ENCODE measurements around the gene PSMD5. TPM values are rescaled to one million over a fixed set of nuclear protein-coding genes. Genes with fewer than 3 reads are reported as not detected.

The PSMD5 gene
- polyA plus RNA-seq, 1 of the 3 experiments (the other 2 are of a cell fraction) = 13.7 TPM

DNA sequence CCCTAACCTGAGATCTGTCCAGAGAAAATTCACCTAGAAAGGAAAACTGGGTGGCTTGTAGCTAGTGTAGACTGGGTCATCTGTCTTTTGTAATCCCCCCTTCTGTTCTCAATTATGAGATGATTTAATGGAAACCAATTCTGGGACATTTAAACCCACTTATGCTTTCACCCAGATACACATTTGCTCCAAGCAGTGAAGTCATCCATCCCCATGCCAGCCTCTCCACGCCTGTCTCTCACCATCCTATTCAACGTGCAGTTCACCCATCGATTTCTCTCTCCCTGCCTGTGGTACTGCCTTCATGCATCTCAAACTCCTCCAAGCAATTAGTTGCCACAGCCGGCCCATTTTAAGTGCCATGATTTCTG is 32.5 kb upstream of the PSMD5 start:
- peak; percentile 77 for DNase-seq
- no peaks in the 10 kb centered on the region for H3K9me2 ChIP-seq
- peaks cover 5% of the 10 kb centered on the region for H3F3A ChIP-seq (replicated peaks; ENCODE audit: insufficient read depth)
- peaks cover 10 to 20% of the 10 kb centered on the region in 2 experiments for H3K36me3 ChIP-seq (replicated peaks in 1 of 2; ENCODE audit: control insufficient read depth in 1 of 2, insufficient read depth in 2 of 2, low read length in 1 of 2)
- H3K79me2 ChIP-seq (ENCODE audit: insufficient read depth) = peaks cover 26% of the 10 kb centered on the region
- H3K4me2 ChIP-seq = peak overlapping the region; percentile 94
- peaks cover 15 to 28% of the 10 kb centered on the region in 2 experiments; a peak in 3 of 4 replicates for H3K4me1 ChIP-seq (ENCODE audit: control insufficient read depth in 1 of 2, insufficient read depth in 2 of 2, low read depth in 1 of 2, low read length in 1 of 2)
- H3K27me3 ChIP-seq (ENCODE audit: insufficient read depth) = no peaks in the 10 kb centered on the region
- peak overlapping the region; percentile 86 to 90 for H3K27ac ChIP-seq (ENCODE audit: low read depth in 2 of 2, low read length in 1 of 2)
- peak overlapping the region in 1 of 2 experiments; percentile 74; a peak in 2 of 4 replicates for H3K4me3 ChIP-seq (ENCODE audit: low read depth in 2 of 2, low read length in 1 of 2)
- H2AFZ ChIP-seq (ENCODE audit: low read depth) = no peak overlapping the region
- 64% methylated on average over 4 of the region's 4 CpGs for WGBS (ENCODE audit: low lambda C conversion rate)
- TF ChIP-seq CHD2 (IDR thresholded peaks at IDR 0.05; ENCODE audit: low read length, partially characterized antibody) (no peak), MXI1 (IDR thresholded peaks at IDR 0.05; ENCODE audit: low read depth, low read length) (peak; percentile 72)
- no peaks in the 10 kb centered on the region for H4K20me1 ChIP-seq (ENCODE audit: insufficient read depth)
- no peaks in the 10 kb centered on the region for H3K9me3 ChIP-seq
- H3K9ac ChIP-seq = peak overlapping the region; percentile 99; the same call in 1 of the 2 replicates
- POLR2A ChIA-PET = interaction anchor here (0.6 to 1.7 kb wide), 6 partner anchors 42 to 82 kb away, joined by 3 to 8 read pairs (median 4); partner anchors contain the start of gene FBXW2
- CTCF ChIA-PET = interaction anchor here (0.6 to 3.3 kb wide), 4 partner anchors 11 to 421 kb away, joined by 3 to 12 read pairs (median 6); no protein-coding TSS in a partner anchor

DNA sequence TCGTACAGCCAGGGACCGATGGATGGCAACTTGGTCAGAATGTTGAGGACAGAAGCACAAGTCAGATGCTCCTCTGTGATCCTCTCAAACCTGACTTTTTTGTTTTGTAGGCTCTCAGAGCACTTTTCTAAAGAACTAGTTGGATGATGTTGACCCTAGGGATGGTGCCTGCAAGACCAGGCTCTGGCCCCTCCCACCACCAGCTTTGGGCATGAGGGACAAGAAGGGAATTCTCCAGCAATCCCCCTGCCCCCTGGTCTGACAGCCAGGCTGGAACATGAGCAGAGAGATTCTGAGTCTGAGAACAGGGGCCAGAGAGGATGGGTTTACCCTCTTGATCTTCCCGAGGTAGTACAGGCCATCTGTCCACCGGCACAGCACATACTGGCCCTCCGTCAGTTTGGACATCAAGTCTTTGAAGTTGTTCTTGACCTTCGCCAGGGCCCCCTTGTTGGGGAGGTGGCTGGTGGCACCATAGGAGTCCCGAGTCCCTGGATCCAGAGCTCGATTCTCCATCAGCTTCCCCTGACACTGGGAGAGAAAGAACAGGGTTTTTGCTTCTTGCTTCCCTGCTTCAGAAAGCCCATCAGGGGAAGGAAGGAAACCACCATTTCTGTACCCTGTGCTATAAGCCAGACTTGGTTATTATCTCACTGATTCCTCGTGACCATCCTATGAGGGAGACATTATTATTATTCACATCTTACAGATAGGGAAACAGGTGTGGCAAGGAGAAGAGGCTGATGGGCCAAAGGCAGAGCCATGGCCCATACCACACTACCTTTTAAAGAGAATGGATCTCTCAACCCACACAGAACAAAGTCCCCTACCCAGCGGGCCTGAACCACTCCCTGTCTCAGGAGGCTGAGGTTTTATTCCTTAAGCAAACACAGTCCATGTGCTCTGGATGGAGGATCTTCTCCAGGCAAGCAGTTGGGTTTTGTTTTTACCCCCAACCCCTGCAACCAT is 31.8 kb upstream of the PSMD5 start:
- Histone ChIP-seq H3F3A (replicated peaks; ENCODE audit: insufficient read depth) (peaks cover 5% of the 10 kb centered on the region), H3K9me2 (no peaks in the 10 kb centered on the region), H3K9me3 (no peaks in the 10 kb centered on the region), H3K4me3 (ENCODE audit: low read depth in 2 of 2, low read length in 1 of 2) (no peak overlapping the region), H3K4me2 (no peak overlapping the region; the same call in 1 of the 2 replicates), H3K79me2 (ENCODE audit: insufficient read depth) (peaks cover 26% of the 10 kb centered on the region), H3K9ac (no peak overlapping the region), H3K27ac (ENCODE audit: low read depth in 2 of 2, low read length in 1 of 2) (peak overlapping the region in 1 of 2 experiments; percentile 66; a peak in 2 of 4 replicates), H3K27me3 (ENCODE audit: insufficient read depth) (no peaks in the 10 kb centered on the region), H2AFZ (ENCODE audit: low read depth) (no peak overlapping the region), H3K4me1 (ENCODE audit: control insufficient read depth in 1 of 2, insufficient read depth in 2 of 2, low read depth in 1 of 2, low read length in 1 of 2) (peaks cover 15 to 28% of the 10 kb centered on the region in 2 experiments; a peak in 3 of 4 replicates), H4K20me1 (ENCODE audit: insufficient read depth) (no peaks in the 10 kb centered on the region), H3K36me3 (replicated peaks in 1 of 2; ENCODE audit: control insufficient read depth in 1 of 2, insufficient read depth in 2 of 2, low read length in 1 of 2) (peaks cover 12 to 21% of the 10 kb centered on the region in 2 experiments)
- ChIA-PET CTCF (interaction anchor here (1.2 to 3.3 kb wide), 4 partner anchors 10 to 108 kb away, joined by 3 to 12 read pairs (median 6); no protein-coding TSS in a partner anchor), POLR2A (interaction anchor here (0.6 to 1.7 kb wide), 4 partner anchors 42 to 81 kb away, joined by 3 to 5 read pairs (median 4); partner anchors contain the start of gene FBXW2)
- no peak for DNase-seq
- over 99% methylated on average over 9 of the region's 10 CpGs for WGBS (ENCODE audit: low lambda C conversion rate)
- TF ChIP-seq EP300 (IDR thresholded peaks at IDR 0.05; ENCODE audit: borderline replicate concordance in 1 of 2, low read depth in 1 of 2, low read length in 1 of 2) (no peak), SMC3 (IDR thresholded peaks at IDR 0.05; ENCODE audit: low read depth, low read length) (no peak), TEAD4 (IDR thresholded peaks at IDR 0.05; ENCODE audit: borderline replicate concordance, insufficient read depth) (no peak), FOXJ3 (CRISPR knock-in tag; IDR thresholded peaks at IDR 0.05) (no peak)
- TF ChIP-seq, protein P1, sequence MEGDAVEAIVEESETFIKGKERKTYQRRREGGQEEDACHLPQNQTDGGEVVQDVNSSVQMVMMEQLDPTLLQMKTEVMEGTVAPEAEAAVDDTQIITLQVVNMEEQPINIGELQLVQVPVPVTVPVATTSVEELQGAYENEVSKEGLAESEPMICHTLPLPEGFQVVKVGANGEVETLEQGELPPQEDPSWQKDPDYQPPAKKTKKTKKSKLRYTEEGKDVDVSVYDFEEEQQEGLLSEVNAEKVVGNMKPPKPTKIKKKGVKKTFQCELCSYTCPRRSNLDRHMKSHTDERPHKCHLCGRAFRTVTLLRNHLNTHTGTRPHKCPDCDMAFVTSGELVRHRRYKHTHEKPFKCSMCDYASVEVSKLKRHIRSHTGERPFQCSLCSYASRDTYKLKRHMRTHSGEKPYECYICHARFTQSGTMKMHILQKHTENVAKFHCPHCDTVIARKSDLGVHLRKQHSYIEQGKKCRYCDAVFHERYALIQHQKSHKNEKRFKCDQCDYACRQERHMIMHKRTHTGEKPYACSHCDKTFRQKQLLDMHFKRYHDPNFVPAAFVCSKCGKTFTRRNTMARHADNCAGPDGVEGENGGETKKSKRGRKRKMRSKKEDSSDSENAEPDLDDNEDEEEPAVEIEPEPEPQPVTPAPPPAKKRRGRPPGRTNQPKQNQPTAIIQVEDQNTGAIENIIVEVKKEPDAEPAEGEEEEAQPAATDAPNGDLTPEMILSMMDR (IDR thresholded peaks at IDR 0.05) = no peak

Data from SK-N-SH (cell line).